NCI-H2227 treated with DMSO at 0.1 percent for 48 hours (cell line): ENCODE measurements around the gene FABP3.
"Not testable (repeated sequence)": the region's sequence is repeated elsewhere in the genome, so short reads cannot be mapped to it uniquely, and the experiment has no call there.

ENCODE experiments used
- DNase-seq: peaks from one replicate; lab custom pipeline; 2025; lab: John Stamatoyannopoulos, UW

The FABP3 gene

DNA sequence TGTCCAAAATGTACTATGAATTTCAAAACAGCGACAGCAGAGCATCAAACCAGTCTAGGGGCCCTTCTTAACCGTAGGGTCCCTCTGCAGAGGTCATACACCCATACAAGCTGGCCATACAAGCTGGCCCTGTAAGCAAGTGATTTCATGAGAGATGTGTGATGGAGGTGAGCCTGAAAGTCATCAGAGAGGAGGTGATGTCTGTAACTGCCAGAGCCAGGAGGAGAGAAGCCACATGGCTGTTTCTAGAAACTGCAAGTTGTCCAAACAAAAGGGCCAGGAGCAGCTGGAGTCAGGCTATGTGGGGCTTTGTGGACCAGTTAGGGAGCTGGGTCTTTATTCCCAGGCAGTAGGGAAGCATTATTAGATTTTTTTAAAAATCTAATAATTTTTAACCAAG, 25.4 kb upstream of the FABP3 start:
- no peak for DNase-seq

DNA sequence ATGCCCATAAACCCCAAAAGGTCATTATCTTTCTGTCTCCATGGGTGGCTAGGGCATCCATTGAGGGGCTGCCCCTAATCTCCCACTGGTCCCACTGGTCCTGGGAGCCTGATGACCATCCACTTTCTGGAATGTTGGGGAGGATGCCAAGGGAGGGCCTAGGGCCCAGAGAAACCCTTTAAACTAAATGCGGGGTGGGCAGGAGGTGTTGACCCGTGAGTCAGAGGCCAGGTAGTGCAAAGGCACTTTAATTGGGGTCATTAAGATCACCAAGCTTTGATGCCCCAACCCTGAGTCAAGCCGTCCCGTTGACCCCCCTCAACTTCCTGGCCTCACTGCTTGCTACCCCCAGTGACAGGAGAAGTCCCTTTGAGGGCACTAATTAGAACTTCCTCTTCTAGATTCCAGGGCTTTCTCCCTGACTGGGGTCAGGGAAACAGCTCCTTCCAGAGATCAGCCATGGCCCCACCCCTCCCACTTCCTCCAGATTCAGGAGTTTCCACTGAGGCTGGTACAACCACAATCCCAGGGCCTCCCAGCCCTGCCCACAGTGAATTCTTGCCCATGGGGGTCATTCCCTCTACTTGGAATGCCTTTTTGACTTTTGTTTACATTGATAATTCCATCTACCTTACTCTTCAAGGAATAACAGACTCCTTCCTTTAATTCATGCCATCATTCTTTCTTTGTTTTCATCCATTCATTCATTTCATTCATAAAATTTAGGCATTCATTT, 24.7 kb upstream of the FABP3 start:
- DNase-seq = no peak

DNA sequence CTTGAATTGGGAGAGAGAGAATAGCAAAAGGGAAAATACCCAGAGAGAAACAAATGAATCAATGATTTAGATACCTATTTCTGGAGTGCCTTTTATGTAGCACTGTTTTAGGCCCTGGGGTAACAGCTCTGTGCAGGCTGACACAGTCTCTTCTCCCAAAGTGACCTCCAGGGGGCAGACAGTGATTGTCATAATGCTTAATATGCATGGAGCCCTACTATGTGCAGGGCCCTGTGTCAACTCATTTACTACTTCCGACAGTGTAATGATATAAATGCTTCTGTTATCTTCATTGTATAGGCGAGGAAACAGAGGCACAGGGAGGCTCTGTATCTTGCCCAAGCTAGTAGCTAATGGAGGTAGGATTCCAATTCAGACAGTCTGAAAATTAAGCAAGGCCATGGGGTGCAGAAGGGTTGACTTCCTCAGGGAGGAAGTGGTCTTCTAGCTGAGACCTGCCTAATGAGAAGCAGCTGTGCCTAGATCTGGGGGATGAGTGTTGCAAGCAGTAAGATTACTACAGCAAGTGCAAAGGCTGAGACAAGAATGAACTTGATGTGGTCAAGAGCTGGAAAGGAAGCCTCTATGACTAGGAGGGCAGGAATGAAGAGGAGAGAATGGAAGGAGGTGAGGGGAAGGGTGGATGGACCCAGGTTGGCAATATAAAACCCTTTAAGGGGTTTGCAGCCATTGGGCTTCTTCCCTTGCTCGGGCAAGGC, 23.9 kb upstream of the FABP3 start:
- no peak for DNase-seq

DNA sequence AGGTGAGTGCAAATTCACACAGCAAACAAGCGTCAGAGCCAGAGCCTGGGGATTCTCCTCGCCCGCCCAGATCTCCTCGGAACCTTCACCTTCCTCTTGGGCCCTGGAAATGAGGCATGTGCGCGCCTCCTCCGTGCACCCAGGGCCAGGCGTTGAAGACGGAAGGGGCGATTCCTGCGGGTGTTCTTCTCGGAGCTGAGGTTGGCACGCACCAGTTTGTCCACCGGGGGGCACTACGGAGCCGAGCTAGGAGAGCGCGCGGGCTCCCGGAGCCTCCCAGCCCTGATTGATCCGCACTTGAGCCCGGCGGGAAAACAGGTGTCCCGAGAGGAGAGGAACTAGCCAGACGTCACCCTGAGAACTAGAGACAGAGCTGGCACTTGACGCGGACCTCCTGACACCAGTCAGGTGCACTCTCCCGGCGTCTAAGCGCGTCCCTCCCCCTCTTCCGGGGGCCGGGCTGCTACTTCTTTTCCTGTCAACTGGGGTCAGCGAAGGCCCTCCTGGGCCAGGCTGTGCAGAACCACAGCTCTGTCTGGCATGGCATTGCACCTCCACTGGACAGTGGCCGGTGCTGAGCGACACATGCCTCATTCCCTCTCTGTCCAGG, 21.8 kb upstream of the FABP3 start:
- DNase-seq = peak; percentile 80

DNA sequence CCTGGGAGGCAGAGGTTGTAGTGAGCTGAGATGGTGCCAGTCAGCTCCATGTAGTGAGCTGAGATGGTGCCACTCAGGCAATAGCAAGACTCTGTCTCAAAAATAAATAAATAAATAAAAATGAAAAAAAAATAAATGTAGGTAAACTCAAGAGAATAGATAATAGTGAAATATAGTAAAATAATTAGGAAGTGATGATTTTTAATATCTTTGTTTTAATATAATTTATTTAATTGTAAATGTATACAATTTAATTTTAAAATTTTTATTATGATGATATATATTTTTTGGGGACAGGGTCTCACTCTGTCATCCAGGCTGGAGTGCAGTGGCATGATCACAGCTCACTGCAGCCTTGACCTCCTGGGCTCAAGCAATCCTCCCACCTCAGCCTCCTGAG, 20.6 kb upstream of the FABP3 start:
- DNase-seq = no peak

DNA sequence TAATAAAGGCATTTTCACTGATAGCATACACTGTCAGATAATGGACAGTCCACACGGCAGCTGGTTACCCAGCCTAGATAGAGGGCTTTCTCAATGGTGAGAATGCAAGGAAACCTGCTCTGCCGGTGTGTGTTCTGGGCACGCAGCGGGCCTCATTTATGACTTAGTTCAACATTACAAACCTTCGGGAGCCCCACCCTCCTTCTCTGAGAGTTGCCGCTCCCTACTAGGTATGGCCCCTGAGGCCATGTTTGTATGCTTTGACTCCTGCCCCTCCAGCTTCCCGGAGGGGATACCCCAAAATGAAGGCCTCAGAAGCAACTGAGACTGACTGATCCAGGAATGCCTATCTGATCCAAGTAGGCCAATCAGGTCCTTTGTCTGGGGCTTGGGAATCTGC, 17.2 kb upstream of the FABP3 start:
- DNase-seq = no peak

DNA sequence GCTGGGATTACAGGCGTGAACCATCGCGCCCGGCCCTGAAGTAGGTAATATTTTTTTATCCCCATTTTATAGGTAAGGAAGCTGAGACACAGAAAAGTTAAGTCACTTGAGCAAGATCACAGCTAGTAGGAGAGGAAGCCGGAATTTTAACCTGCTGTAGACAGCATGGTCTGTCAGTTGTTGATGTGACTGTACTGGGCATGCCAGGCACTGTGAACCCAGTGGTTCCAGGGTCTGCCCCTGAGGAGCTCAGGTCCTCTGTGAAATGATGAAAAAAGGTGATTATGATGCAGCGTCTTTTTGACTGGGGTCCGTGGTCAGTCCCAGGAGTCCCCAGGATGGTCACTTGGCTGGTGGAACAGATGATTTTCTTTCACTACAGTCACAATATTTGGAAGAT, 16.7 kb upstream of the FABP3 start:
- no peak for DNase-seq

DNA sequence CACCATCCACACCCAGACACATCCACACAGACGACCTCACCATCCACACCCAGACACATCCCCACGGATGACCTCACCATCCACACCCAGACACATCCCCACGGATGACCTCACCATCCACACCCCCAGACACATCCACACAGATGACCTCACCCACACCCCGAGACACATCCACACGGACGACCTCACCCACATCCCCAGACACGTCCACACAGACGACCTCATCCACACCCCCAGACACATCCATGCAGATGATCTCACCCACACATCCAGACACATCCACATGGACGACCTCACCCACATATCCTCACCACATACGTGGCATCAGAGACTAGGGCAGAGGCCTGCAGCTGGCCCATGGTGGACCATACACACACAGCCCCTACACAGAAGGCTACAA, 14.7 kb upstream of the FABP3 start:
- no peak for DNase-seq

DNA sequence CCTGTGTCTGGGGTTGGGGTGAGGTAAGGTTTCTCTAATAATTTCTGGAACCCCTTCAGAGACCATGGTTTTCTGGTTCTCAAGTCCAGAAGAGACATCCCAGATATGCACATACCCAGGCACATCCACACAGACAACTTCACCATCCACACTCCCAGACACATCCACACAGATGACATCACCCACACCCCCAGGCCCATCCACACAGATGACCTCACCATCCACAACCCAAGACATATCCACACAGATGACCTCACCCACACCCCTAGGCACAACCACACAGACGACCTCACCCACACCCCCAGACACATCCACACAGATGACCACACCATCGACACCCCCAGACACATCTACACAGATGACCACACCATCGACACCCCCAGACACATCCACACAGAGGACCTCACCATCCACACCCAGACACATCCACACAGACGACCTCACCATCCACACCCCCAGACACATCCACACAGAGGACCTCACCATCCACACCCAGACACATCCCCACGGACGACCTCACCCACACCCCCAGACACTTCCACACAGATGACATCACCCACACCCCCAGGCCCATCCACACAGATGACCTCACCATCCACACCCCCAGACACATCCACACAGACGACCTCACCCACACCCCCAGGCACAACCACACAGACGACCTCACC, 13.8 kb upstream of the FABP3 start:
- DNase-seq = not testable (repeated sequence)

DNA sequence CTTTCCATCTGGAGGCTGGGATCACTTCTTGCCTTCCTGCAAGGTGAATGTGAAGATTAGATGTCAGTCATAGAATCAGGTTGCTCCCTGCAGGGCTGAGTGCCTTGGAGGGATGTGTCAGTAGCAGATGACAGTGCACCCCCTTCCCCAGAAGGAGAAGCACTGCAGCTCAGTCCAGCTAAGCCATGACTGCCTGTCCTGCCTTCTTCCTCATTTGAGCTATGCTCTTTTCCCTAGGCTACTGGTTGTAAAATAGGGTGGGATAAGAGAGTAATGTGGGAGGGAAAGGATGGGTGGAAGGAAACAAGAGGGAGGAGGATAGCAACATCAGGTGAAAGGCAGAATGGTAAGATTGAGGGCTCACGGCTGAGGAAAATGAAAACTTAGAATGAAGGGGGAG, 11.1 kb upstream of the FABP3 start:
- DNase-seq = no peak

DNA sequence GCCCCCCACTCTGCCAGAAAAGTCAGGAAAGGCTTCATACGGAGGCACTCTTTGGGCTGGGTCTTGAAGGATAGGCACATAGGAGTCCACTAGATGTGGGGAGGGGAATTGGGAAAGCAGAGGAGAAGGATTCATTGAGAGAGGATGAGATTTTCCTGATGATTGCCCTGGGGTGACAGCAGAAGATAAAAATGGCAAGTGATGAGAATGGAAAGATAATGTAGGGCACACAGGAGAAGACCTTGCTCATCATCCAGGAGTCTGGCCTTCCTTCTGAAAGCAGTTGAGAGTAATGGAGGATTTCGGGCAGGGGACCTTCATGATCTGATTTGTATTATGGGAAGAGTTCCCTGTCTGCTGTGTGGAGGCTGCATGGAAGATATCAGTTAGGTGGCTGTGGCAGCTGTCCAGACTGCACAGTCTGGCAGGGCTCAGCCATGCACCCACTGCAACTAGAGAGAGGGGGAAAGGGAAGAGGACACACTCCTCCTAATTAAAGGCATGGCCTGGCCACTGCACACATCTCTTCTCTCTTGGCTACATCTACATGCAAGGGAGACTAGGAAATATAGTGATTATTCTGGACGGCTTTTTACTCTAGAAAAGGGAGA, 9.6 kb upstream of the FABP3 start:
- DNase-seq = no peak

DNA sequence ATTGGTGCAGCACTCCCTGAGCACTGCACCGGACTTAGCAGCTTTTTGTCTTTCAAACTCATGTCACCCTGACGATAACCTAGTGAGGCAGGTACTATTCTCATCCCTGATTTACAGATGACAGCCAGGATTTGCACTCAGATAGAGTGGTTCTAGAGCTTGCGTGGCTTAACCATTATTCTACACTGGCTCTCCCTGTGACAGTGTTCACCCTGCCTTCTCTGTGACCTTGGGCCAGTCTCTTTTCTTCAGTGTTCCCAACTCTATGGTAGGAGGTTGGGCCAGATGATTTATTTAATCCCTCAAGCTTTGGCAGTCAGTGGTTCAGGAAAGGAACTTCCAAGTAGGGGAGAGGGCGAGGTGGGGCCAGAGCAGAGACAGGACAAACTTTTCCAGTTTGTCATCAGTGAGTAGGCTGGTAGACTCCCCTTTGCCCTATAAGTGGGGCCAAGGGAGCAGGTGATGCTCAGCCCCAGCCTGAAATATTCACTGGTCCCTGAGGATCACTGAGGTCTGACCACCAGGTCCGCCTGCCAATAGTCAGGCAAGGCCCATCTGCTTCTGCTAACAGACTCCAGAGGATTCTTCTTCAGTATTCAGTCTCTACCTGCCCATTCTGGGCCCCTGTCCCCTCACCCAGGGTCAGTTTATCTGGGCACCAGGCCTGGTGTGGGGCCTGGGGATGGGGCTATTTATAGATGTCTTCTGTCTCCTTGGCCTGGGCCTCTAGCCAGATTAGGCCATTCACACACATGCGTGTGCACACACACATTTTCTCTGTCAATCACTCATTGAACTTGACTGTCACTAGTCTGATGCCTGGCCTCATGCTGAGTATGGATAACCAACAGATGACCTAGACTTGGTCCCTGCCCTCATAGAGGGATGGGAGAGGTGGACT, 8.8 kb upstream of the FABP3 start:
- DNase-seq = no peak

DNA sequence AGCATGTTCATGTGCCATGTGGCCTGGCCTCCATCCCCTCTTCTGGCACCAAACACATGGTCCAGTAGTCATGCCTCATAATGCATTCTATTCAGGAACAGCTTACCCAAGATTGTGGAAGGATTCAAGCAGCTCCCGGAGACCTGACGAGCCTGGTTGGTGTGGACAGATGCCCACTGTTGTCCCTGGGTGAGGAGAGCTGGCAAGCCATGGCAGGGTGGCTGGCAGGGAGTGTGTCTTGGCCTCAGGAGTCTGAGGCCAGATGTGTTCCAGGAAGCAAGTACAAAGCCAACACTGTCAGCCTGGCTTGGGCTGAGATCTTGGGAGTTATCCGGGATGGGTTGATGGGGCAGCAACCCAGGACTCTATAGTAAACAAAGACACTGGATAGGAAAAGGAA, 7.3 kb upstream of the FABP3 start:
- DNase-seq = no peak

DNA sequence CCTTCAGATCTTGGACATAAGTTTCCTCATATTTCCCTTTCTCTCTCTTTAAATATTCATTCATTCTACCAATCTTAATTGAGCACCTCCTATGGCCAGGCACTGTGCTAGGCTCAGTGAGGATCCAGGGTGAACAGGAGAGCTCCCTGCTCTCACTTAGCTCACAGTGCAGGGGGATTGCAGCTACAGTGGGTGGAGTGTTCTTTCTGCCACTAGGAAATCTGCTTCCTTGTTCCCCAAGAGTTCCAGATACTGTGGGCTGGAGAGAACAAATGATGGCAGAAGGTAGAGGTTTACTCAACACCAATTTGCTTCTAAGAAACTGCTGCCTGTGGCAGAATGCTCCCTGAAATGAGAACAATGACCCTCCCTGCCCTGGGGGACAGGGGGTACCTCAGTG, 5.1 kb upstream of the FABP3 start:
- no peak for DNase-seq

DNA sequence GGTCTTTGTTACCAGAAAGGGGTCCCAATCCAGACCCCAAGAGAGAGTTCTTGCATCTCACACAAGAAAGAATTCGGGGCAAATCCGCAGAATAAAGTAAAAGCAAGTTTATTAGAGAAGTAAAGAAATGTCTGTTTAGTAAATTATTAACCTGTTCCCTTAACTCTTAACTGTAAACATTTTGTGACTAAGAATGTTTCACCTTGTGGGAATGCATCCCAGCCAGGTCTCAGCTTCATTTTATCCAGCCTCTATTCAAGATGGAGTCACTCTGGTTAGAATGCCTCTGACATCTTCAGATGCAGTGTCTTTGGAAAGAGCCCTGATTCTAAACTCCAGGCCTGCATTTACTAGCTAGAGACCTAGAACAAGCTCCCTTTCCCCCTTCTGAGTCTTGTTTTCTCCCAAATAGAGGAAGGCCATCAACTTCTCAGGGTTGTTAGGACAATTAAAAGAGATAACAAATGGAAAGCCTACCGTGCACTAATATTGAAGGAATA, 4.5 kb upstream of the FABP3 start:
- no peak for DNase-seq

DNA sequence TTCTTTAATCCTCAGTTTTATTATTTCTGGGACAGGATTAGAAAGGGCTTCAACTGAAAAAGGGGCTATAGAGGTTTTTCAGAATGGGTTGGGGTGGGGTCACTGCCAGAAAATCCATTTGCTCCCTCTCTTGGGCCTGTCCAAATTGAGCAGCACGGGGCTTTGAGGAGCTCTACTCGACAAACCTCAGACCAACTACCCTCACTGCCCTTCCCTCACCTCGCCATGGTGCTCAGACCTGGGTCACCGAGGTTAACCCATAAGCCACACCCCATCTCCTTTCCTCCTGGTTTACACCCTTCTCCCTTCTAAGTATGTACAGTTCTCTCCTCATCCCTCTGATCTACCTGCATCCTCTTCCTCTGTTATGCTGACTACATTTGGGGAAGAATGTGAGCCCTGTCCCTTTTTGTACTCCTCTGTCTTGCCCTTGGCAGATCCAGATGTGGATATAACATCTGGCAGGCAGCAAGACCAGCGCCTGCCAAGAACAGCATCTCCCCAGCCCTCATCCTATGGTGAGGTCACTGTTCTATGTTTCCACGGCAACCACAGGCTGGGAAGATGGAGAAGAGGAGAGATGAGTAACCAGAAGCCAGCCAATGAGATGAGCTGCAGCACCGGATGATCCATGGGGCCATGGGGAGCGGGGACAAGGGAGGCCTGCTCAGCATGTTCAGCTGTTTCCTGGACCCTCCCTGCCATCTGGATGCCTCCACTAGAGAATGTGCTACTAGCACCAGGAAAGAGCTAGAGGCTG, 3.7 kb upstream of the FABP3 start:
- peak; percentile 79 for DNase-seq

DNA sequence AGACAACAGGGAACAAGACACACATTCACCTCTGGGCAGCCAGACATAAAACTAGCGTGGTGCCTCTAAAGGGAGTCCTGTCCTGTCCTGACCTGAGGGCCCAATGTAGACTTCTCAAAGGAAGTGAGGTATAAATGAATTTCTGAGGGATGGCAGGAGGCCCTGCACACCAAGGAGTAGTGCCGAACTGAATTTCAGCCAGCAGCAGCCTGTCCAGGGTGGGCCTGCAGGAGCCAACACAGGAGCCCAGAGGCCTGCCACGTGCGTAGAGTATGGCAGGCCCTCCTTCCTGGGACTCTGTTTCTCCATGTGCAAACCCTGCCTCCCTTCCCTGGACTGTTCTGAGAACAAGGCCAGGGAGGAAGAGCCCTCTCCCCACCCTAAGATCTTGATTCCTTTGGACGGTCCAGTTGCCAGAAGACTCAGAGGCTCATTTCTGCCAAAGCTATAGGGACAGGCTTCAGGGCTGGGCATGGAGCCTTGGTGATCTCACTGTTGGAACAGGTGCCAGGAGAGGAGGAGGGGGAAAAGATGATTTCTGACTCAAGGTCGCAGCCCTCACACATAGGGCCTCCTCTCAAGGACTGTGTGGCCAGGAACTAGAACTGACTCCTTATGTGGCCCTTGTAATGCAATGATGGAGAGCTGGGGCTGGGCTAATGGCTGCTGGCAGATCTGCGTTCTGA, 1.8 kb upstream of the FABP3 start:
- DNase-seq = no peak

DNA sequence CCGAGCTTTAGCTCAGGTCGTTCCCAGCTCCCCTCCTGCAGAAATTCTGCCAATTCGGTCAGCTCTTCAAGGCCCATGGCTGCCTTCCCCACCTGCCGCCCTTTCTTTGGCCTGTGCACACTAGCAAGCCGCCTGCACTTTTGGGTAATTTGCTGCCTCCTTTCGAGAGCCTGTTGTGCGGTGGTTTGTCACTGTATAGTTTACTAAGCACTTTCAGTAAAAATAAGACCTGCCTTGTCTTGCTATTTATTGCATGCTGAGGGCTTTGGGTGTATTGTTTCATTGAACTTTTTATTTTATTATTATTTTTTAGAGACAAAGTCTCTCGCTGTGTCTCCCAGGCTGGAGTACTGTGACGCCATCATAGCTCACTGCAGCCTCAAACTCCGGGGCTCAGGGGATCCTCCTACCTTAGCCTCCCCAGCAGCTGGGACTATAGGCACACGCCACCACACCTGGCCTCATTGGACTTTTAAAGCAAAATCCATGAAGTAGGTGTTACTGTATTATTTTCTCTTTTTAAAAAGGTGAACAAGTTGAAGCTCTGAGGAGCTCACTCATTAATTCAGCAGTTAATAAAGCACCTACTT, 1.1 kb upstream of the FABP3 start:
- DNase-seq = no peak

DNA sequence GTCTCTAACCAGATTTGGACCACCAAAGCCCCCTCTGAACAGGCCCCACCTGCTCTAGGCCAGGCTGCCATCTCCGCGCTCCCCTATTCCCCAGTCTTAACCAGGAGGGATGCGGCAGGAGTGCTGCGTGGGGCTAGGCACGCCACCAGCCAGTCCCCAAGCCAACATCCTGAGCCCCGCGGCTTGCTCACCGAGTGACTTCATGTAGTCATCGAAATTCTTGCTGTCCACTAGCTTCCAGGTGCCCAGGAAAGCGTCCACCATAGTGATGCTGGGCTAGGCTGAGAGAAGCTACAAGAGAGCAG, 173 bp downstream of the FABP3 start:
- no peak for DNase-seq

DNA sequence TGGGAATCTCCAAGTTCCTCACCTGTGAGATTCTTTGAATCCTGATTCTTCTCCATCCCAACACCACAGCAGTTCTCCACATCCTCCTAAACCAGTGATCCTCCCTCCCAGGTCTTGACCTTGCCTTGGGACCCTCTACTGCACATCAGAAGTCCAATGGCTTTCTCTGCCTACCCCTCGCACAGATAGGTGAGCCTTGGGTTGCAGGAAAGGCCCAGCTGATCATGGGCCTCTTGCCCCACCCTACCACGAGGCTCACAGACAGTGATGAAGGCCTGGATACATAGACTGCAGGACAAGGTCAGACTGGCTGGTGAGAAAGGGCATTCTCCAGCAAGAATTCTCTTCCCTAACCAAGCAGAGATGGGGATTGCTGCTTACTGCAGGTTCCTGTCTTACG, 825 bp downstream of the FABP3 start:
- no peak for DNase-seq
